Skeletal muscle tissue (tissue), 4 donors: Measurements from ENCODE around the gene SCAI. TPM values are rescaled to one million over a fixed set of nuclear protein-coding genes. Genes with fewer than 3 reads are reported as not detected.

Experiments
- H3K27ac ChIP-seq: one replicate; pipeline ENCODE4 v1.7.0; 2013; ENCODE audit warnings: mild to moderate bottlenecking, low read depth, low read length, inconsistent platforms
- H3K27me3 ChIP-seq, 3 donors: one replicate each; pipeline ENCODE4 v1.7.0; 2013; ENCODE audit warnings: low read length in 3 of 3; ENCODE audit not compliant: control insufficient read depth in 3 of 3, insufficient read depth in 3 of 3
- H3K36me3 ChIP-seq, 3 donors: one replicate each; pipeline ENCODE4 v1.7.0; 2013; ENCODE audit warnings: low read length in 3 of 3; ENCODE audit not compliant: control insufficient read depth in 3 of 3, insufficient read depth in 3 of 3
- H3K4me1 ChIP-seq, 3 donors: one replicate each; pipeline ENCODE4 v1.7.0; 2013; ENCODE audit warnings: low read length in 3 of 3, mild to moderate bottlenecking in 3 of 3; ENCODE audit not compliant: control insufficient read depth in 3 of 3, insufficient read depth in 3 of 3
- H3K4me3 ChIP-seq, 3 donors: one replicate each; pipeline ENCODE4 v1.7.0; 2013; ENCODE audit warnings: low read length in 3 of 3
- H3K9ac ChIP-seq, 3 donors: one replicate each; pipeline ENCODE4 v1.7.0; 2013; ENCODE audit warnings: low read length in 3 of 3, mild to moderate bottlenecking in 3 of 3, moderate library complexity in 2 of 3, low read depth in 1 of 3
- H3K9me3 ChIP-seq, 3 donors: one replicate each; pipeline ENCODE4 v1.7.0; 2013; ENCODE audit warnings: low read length in 3 of 3; ENCODE audit not compliant: control insufficient read depth in 3 of 3
- total RNA-seq: library from RNA; depleted of rRNA; stranded (reverse); fragments of >200 nt; gene quantifications from one replicate; pipeline ENCODE4 v1.2.3, GENCODE V29; 2014
- donor health status: Osteomylitis.

SCAI gene
- total RNA-seq, 1 donor from 2014 or later, result 14.6 TPM

DNA sequence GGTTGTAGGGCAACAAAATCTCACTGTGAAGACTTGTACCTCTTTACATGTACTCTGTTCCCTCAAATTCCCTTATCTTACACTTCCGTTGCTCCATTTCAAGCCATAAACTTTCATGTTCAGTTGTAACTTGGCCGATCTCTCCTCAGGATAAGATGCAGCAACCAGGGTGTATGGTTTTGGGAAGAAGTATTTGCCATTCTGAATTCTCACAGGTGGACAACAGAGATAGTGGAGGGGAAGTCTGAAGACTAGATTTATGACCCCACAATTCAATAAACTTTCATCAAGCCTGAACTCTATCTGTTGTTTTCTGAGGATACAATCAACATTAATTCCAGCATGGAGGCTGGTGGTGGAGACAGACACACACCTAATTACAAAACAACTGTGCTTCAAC is 229.9 kb downstream of the SCAI start:
- Histone ChIP-seq H3K27me3 (no peaks in the 10 kb centered on the region), H3K9me3 (no peaks in the 10 kb centered on the region), H3K4me1 (peaks cover 0 to 9% (median 0%) of the 10 kb centered on the region in 3 donors), H3K9ac (no peak overlapping the region), H3K27ac (no peak overlapping the region), H3K36me3 (peaks cover 36 to 45% (median 37%) of the 10 kb centered on the region in 3 donors), H3K4me3 (no peak overlapping the region)

DNA sequence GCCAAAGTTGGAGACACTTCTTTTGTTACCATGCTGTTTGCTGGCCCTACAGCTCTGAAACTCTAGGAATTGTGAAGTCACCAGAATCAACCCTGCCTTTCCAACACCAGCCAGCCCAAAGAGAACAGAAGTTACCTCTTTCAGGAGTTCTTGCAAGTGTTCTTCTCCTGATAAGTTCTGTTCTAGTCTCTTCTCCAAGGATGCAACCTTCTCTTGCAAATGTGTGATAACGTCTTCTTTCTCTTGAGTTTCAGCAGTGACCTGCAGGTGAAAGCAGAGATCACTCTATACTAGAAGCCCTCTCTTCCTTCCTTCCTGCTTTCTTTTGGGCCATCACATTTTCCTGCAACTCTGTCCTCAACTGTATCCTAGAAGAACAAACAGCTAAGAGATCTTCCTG is 231.6 kb downstream of the SCAI start:
- Histone ChIP-seq H3K4me1 (peaks cover 0 to 9% (median 0%) of the 10 kb centered on the region in 3 donors), H3K4me3 (no peak overlapping the region), H3K36me3 (peaks cover 35 to 57% (median 42%) of the 10 kb centered on the region in 3 donors), H3K9ac (no peak overlapping the region), H3K9me3 (no peaks in the 10 kb centered on the region), H3K27me3 (no peaks in the 10 kb centered on the region), H3K27ac (no peak overlapping the region)

DNA sequence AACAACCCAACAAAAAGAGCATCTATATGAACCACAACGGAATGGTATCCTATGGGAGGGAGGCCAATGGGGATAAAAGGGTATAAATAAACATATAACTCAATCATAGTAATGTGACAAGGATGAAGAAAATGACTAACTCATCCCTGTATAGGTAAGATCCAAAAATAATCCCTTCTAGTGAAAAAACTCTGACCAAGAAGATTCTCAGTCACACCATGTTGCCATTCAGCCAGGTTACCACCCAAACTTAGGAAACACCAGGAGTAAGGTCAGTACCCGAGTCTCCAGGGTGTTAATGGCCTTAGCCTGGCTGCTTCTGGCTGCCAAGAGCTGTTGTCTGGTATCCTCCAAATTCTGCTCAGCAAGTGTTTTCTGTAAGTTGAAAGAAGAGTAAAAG is 235.2 kb downstream of the SCAI start:
- Histone ChIP-seq H3K9me3 (no peaks in the 10 kb centered on the region), H3K27ac (no peak overlapping the region), H3K36me3 (peaks cover 27 to 44% (median 38%) of the 10 kb centered on the region in 3 donors), H3K4me1 (no peaks in the 10 kb centered on the region), H3K4me3 (no peak overlapping the region), H3K27me3 (no peaks in the 10 kb centered on the region), H3K9ac (no peak overlapping the region)

DNA sequence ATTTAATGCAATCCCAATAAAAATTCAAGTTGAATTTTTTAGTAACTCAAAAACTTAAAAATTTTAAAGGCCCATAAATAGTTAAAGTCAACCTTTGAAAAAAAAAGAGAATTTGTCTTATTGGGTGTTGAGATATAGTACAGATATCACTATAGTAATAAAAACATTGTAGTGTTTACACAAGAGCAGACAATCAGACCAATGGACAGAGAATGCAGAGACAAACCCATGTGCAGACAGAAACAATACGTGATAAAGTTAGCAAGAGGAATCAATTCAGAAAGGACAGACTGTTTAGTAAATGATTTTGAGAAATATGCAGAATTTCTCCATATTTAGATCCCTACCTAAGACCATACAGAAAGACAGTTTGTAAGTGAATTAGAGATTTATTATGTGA is 236.4 kb downstream of the SCAI start:
- H3K36me3 ChIP-seq, result peaks cover 17 to 35% (median 29%) of the 10 kb centered on the region in 3 donors
- H3K27me3 ChIP-seq, result no peaks in the 10 kb centered on the region

DNA sequence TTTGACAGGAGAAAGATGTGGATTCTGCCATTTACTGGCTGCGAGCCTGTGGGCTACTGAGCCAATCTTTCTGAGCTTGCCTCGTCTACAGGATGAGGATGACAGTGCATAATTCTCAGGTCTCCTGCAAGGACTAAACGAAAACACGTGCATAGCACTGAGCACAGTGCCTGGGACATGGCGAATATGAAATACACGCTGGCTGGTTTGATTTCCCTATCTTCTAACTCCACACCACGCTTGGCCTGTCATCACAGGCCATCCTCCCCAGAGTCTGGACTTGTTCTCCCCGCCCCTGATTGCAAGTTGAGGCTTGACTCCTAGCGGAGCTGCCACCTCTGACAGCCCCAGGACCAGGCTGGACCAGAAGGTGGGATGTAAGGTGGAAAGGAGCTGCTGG is 243.5 kb downstream of the SCAI start:
- Histone ChIP-seq H3K27me3 (no peaks in the 10 kb centered on the region), H3K9ac (no peak overlapping the region), H3K4me1 (no peaks in the 10 kb centered on the region), H3K4me3 (no peak overlapping the region), H3K36me3 (peaks cover 32 to 38% (median 37%) of the 10 kb centered on the region in 3 donors), H3K27ac (no peak overlapping the region), H3K9me3 (no peaks in the 10 kb centered on the region)

More for the DNA sequence above, 236.4 kb downstream of the SCAI start:
- Histone ChIP-seq H3K4me1 (no peaks in the 10 kb centered on the region), H3K4me3 (no peak overlapping the region), H3K9me3 (no peaks in the 10 kb centered on the region), H3K27ac (no peak overlapping the region), H3K9ac (no peak overlapping the region)

DNA sequence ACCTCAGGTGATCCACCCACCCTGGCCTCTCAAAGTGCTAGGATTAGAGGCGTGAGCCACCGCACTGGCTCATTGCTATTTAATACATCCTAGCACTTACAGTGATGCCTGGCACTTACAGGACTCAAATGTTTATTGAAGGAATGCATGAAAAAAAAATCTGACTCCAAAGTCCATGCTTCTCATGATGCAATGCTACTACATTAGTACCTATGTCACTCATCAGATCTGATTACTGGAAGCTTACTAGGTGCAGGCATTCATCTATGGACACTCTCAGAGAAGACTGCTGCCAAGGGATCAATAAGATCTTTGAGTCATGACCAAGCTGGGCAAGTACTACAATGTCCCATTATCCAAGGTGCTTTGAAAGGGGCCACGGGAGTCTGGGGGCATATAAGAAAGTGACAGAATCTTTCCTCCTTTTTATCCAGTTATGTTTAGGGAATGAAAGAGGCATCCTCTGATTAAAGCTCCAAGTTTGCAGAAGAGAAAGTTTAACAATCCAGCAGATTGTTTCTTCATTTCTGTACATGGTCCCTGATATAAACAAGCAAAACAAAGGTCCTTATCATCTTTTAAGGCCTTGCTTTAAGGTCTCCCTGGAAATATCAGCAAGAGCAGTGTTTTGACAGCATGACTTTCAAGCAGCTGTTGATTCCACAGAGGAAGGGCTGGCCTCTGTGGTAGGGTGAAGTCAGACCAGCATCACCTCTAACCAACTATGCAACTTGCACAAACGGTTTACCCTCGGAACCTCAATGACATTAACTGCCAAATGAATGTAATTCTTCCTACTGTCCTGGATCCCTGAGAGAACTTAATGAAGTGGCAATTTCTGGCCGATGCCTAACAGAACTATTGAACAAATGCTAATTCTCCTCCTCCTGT is 245.5 kb downstream of the SCAI start:
- no peak overlapping the region for H3K4me3 ChIP-seq
- H3K4me1 ChIP-seq, result no peaks in the 10 kb centered on the region
- H3K9ac ChIP-seq, result no peak overlapping the region
- H3K27me3 ChIP-seq, result no peaks in the 10 kb centered on the region
- H3K36me3 ChIP-seq, result peaks cover 37 to 50% (median 47%) of the 10 kb centered on the region in 3 donors
- H3K27ac ChIP-seq, result no peak overlapping the region
- H3K9me3 ChIP-seq, result no peaks in the 10 kb centered on the region

DNA sequence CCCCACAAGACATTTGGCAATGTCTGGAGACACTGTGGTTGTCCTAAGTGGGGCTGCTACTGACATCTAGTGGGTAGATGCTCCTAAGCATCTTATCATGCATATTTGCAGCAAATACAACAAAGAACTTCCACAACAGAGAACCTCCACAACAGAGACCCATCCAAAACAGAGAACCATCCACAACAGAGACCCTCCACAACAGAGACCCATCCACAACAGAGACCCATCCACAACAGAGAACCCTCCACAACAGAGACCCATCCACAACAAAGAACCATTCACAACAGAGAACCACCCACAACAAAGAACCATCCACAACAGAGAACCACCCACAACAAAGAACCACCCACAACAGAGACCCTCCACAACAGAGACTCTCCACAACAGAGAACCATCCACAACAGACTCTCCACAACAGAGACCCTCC is 248.6 kb downstream of the SCAI start:
- Histone ChIP-seq H3K27me3 (no peaks in the 10 kb centered on the region), H3K9me3 (no peaks in the 10 kb centered on the region), H3K27ac (no peak overlapping the region), H3K4me3 (no peak overlapping the region), H3K4me1 (no peaks in the 10 kb centered on the region), H3K36me3 (peaks cover 44 to 69% (median 58%) of the 10 kb centered on the region in 3 donors), H3K9ac (no peak overlapping the region)

DNA sequence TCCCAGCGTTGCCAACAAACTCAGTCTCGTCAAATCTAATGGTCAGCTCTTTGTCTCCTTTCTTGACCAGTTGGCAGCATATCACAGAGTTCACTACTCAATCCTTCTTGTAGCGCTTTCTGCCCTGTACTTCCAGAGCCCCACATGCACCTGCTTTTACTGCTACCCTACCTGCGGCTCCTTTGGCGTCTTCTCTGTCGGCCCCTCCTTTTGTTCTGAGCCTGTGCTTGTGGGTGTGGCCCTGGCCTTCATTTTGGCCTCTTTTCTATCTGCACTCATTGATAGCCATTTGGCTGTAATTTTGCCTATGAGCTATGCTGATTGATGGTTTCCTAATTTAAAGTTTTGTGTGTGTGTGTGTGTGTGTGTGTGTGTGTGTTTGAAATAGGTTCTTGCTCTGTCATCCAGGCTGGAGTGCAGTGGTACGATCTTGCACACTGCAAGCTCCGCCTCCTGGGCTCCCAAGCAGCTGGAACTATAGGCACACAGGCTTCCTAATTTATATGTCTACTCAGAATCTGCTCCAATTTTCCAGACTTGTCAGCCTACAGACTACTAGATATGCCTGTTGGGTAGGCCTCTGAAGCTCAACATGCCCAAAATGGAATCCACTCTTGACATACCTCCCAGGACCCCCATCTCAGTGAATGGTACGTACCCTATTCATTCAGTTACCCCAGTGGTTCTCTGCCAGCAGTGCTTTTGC is 249.1 kb downstream of the SCAI start:
- Histone ChIP-seq H3K9me3 (no peaks in the 10 kb centered on the region), H3K27me3 (no peaks in the 10 kb centered on the region), H3K4me3 (no peak overlapping the region), H3K27ac (no peak overlapping the region), H3K4me1 (no peaks in the 10 kb centered on the region), H3K36me3 (peaks cover 43 to 69% (median 57%) of the 10 kb centered on the region in 3 donors), H3K9ac (no peak overlapping the region)
